ENCODE data around the gene HSD3B7.

GRCh38 chr16:30950516-30951065 lies 34.4 kb upstream of the HSD3B7 start:
- TF ChIP-seq POLR2AphosphoS5 (IDR thresholded peaks at IDR 0.05) (no peak), CTCF (IDR thresholded peaks at IDR 0.05 in 8 of 11, conservative IDR thresholded peaks at IDR 0.05 in 3 of 11) (no peak), POLR2A (IDR thresholded peaks at IDR 0.05) (no peak)

Measured in spleen (tissue), 7 donors.